Measurements from ENCODE around the gene ABCB7.
"Not testable (repeated sequence)": the region's sequence is repeated elsewhere in the genome, so short reads cannot be mapped to it uniquely, and the experiment has no call there.

The ABCB7 gene

DNA sequence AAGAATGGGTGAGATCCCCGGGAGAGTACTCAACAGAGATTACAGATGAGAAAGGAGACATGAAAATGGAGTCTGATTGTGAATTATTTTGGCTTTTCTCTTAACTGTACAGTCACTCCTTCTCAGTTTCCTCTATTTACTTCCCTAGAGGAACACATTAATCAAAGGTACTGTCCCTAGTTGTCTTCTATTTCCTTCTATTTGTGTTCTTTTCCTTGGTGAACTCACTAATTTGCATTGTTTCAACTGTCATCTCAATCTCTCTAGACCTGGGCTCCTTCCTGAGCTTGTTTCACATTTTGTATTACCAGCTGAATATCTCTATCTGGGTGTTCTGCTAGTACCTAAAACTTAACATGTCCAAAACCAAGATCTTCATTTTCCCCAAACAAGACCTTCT, 59.8 kb downstream of the ABCB7 start:
- DNase-seq = no peak

GRCh38 chrX:75086731-75087195, 69.3 kb downstream of the ABCB7 start:
- no peak for DNase-seq

- no peak for DNase-seq
Observed at GRCh38 chrX:75084757-75085156, 71.3 kb downstream of the ABCB7 start.

DNA sequence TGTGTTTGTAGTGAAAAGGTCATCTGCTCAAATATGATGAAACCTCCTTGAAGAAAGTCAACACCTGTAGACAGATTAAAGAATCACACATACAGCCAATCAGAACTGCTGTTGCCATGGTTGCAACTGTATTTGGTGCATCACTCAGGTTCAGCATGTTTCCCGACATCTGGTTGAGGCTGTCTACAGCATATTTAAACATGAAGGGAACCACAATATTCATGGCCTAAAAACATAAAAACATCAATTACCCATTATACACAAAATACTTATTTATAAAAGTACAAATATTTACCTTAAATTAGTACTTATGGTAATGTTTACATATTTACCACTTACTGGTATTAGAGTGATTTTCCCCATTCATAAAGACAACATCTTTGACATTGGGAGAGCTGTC, 79.7 kb downstream of the ABCB7 start:
- DNase-seq = no peak

DNA sequence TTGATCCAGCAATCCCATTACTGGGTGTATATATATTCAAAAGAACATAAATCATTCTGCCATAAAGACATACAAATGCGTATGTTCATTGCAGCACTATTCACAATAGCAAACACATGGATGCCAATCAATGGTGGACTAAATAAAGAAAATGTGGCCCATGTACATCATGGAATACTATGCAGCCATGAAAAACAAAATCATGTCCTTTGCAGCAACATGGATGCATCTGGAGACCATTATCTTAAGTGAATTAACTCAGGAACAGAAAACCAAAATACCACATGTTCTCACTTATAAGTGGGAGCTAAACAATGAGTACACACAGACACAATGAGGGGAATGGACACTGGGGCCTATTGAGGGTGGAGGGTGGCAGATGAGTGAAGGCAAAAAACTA, 81.6 kb downstream of the ABCB7 start:
- no peak for DNase-seq

GRCh38 chrX:75071334-75071733, 84.7 kb downstream of the ABCB7 start:
- DNase-seq = no peak

- DNase-seq = no peak
Observed at GRCh38 chrX:75067931-75068330, 88.2 kb downstream of the ABCB7 start.

GRCh38 chrX:75061701-75062100, 94.4 kb downstream of the ABCB7 start:
- no peak for DNase-seq

- no peak for DNase-seq
Observed at GRCh38 chrX:75051047-75051446, 105.0 kb downstream of the ABCB7 start.

GRCh38 chrX:75045369-75045768, 110.7 kb downstream of the ABCB7 start:
- no peak for DNase-seq

DNA sequence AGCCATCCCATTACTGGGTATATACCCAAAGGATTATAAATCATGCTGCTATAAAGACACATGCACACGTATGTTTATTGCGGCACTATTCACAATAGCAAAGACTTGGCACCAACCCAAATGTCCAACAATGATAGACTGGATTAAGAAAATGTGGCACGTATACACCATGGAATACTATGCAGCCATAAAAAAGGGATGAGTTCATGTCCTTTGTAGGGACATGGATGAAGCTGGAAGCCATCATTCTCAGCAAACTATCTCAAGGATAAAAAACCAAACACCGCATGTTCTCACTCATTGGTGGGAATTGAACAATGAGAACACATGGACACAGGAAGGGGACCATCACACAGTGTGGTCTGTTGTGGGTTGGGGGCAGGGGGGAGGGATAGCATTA, 111.9 kb downstream of the ABCB7 start:
- not testable (repeated sequence) for DNase-seq

- no peak for DNase-seq
Observed at GRCh38 chrX:75038925-75039324, 117.2 kb downstream of the ABCB7 start.

All from NCI-H2029 (cell line).